RWPE2 (cell line): ENCODE results near the gene LRRC52.

Experiments
- ATAC-seq: fragments of 200-7000 bp; cut with Tn5 transposase; 3 replicates; pipeline ENCODE4 v1.9.1; 2021; ENCODE audit warnings: low read depth
- DNase-seq: peaks from one replicate; pipeline ENCODE4 v3.0.0-alpha.2; 2020; ENCODE audit warnings: low spot score
- H3K27ac ChIP-seq: fragments of 450-650 bp; 2 replicates; pipeline ENCODE4 v1.5.1; 2017; ENCODE audit warnings: mild to moderate bottlenecking; ENCODE audit not compliant: poor library complexity, severe bottlenecking
- H3K27me3 ChIP-seq: fragments of 250-450 bp; sonication (Bioruptor Pico); 2 replicates; pipeline ENCODE4 v1.5.1; 2021; ENCODE audit warnings: mild to moderate bottlenecking, moderate library complexity; ENCODE audit not compliant: insufficient read depth, poor library complexity, severe bottlenecking
- H3K36me3 ChIP-seq: fragments of 250-450 bp; sonication (Bioruptor Pico); 2 replicates; pipeline ENCODE4 v1.5.1; 2020; ENCODE audit warnings: low read depth, mild to moderate bottlenecking, moderate library complexity
- H3K4me1 ChIP-seq: fragments of 250-450 bp; sonication (Bioruptor Pico); 2 replicates; pipeline ENCODE4 v1.5.1; 2021; ENCODE audit warnings: mild to moderate bottlenecking, moderate library complexity; ENCODE audit not compliant: insufficient read depth, poor library complexity, severe bottlenecking
- H3K4me3 ChIP-seq: fragments of 250-450 bp; sonication (Bioruptor Pico); 2 replicates; pipeline ENCODE4 v1.5.1; 2021; ENCODE audit warnings: mild to moderate bottlenecking, moderate library complexity; ENCODE audit not compliant: severe bottlenecking
- H3K9me3 ChIP-seq: fragments of 250-450 bp; sonication (Bioruptor Pico); 2 replicates; pipeline ENCODE4 v1.5.1; 2021; ENCODE audit warnings: mild to moderate bottlenecking, moderate library complexity; ENCODE audit not compliant: severe bottlenecking
- CTCF ChIP-seq: fragments of 450-650 bp; IDR thresholded peaks from one replicate; pipeline ENCODE4 v1.5.1; 2017; ENCODE audit warnings: mild to moderate bottlenecking, moderate library complexity; ENCODE audit not compliant: poor library complexity, severe bottlenecking

LRRC52 gene

GRCh38 chr1:165542015-165542631 lies 1.7 kb upstream of the LRRC52 start:
- Histone ChIP-seq H3K27me3 (no peaks in the 10 kb centered on the region), H3K36me3 (no peaks in the 10 kb centered on the region), H3K4me1 (no peaks in the 10 kb centered on the region), H3K9me3 (no peaks in the 10 kb centered on the region), H3K4me3 (no peak overlapping the region), H3K27ac (no peak overlapping the region)
- no peak for TF ChIP-seq CTCF
- ATAC-seq (no peak), DNase-seq (no peak)

GRCh38 chr1:165542647-165543046 lies 1.2 kb upstream of the LRRC52 start:
- Histone ChIP-seq H3K9me3 (no peaks in the 10 kb centered on the region), H3K27ac (no peak overlapping the region), H3K36me3 (no peaks in the 10 kb centered on the region), H3K4me1 (no peaks in the 10 kb centered on the region), H3K27me3 (no peaks in the 10 kb centered on the region), H3K4me3 (no peak overlapping the region)
- DNase-seq (no peak), ATAC-seq (no peak)
- no peak for TF ChIP-seq CTCF

GRCh38 chr1:165544996-165545395 lies 1.2 kb downstream of the LRRC52 start:
- no peak for ATAC-seq
- no peak for DNase-seq
- Histone ChIP-seq H3K4me3 (no peak overlapping the region), H3K27me3 (no peaks in the 10 kb centered on the region), H3K9me3 (no peaks in the 10 kb centered on the region), H3K36me3 (no peaks in the 10 kb centered on the region), H3K4me1 (no peaks in the 10 kb centered on the region), H3K27ac (no peak overlapping the region)
- TF ChIP-seq CTCF, result no peak

GRCh38 chr1:165545974-165546373 lies 2.2 kb downstream of the LRRC52 start:
- no peak overlapping the region for H3K27ac ChIP-seq
- no peak overlapping the region for H3K4me3 ChIP-seq
- H3K9me3 ChIP-seq, result no peaks in the 10 kb centered on the region
- ATAC-seq (peak; percentile 17; the same call in 1 of the 3 replicates), DNase-seq (no peak)
- no peak for TF ChIP-seq CTCF
- no peaks in the 10 kb centered on the region for H3K27me3 ChIP-seq
- H3K4me1 ChIP-seq, result no peaks in the 10 kb centered on the region
- H3K36me3 ChIP-seq, result no peaks in the 10 kb centered on the region

- H3K36me3 ChIP-seq, result no peaks in the 10 kb centered on the region
- ATAC-seq (no peak), DNase-seq (no peak)
- no peak overlapping the region for H3K27ac ChIP-seq
- no peaks in the 10 kb centered on the region for H3K4me1 ChIP-seq
- no peak for TF ChIP-seq CTCF
- no peaks in the 10 kb centered on the region for H3K27me3 ChIP-seq
- no peak overlapping the region for H3K4me3 ChIP-seq
- no peaks in the 10 kb centered on the region for H3K9me3 ChIP-seq
Measured at GRCh38 chr1:165549973-165550372, 6.2 kb downstream of the LRRC52 start.
